ENCODE measurements around the gene KDELR3.

Gene KDELR3

GRCh38 chr22:38467904-38468442 lies at the start of gene KDELR3:
Gene KDELR3, plus strand, starts transcription at chr22:38468096. Its CDS starts 138 bp downstream, at chr22:38468234.
- DNase-seq, result peak; percentile 57

- no peak for DNase-seq
Observed at GRCh38 chr22:38418589-38418988, 49.3 kb upstream of the KDELR3 start.

GRCh38 chr22:38419121-38419857 lies 48.6 kb upstream of the KDELR3 start:
- DNase-seq, result no peak

GRCh38 chr22:38419858-38420160 lies 48.1 kb upstream of the KDELR3 start:
- no peak for DNase-seq

GRCh38 chr22:38420734-38421133 lies 47.2 kb upstream of the KDELR3 start:
- no peak for DNase-seq

- no peak for DNase-seq
Observed at GRCh38 chr22:38422611-38423511, 45.0 kb upstream of the KDELR3 start.

- no peak for DNase-seq
Observed at GRCh38 chr22:38423512-38424503, 44.1 kb upstream of the KDELR3 start.

- no peak for DNase-seq
Observed at GRCh38 chr22:38424525-38425080, 43.3 kb upstream of the KDELR3 start.

- no peak for DNase-seq
Observed at GRCh38 chr22:38426628-38427027, 41.3 kb upstream of the KDELR3 start.

GRCh38 chr22:38427465-38427864 lies 40.4 kb upstream of the KDELR3 start:
- no peak for DNase-seq

GRCh38 chr22:38427940-38428339 lies 40.0 kb upstream of the KDELR3 start:
- no peak for DNase-seq

- DNase-seq, result no peak
Observed at GRCh38 chr22:38428714-38429113, 39.2 kb upstream of the KDELR3 start.

GRCh38 chr22:38429499-38430068 lies 38.3 kb upstream of the KDELR3 start:
- no peak for DNase-seq

- no peak for DNase-seq
Observed at GRCh38 chr22:38431266-38432010, 36.5 kb upstream of the KDELR3 start.

- no peak for DNase-seq
Observed at GRCh38 chr22:38432264-38432663, 35.6 kb upstream of the KDELR3 start.

- DNase-seq, result no peak
Observed at GRCh38 chr22:38433871-38434270, 34.0 kb upstream of the KDELR3 start.

GRCh38 chr22:38435010-38435409 lies 32.9 kb upstream of the KDELR3 start:
- DNase-seq, result no peak

GRCh38 chr22:38435965-38436364 lies 31.9 kb upstream of the KDELR3 start:
- no peak for DNase-seq

GRCh38 chr22:38436629-38437395 lies 31.1 kb upstream of the KDELR3 start:
- no peak for DNase-seq

GRCh38 chr22:38437416-38437815 lies 30.5 kb upstream of the KDELR3 start:
- no peak for DNase-seq

Measured in CD4-positive, alpha-beta T cell treated with Interleukin-17A for 4 hours (primary cell).